SK-N-SH (cell line): ENCODE data around the gene MAPKAPK3. TPM values are rescaled to one million over a fixed set of nuclear protein-coding genes. Genes with fewer than 3 reads are reported as not detected.

Experiments
- CTCF ChIA-PET: fragments of 300-600, 350-600 bp; formaldehyde crosslinking; extraction: SDS; loops from one replicate; lab custom pipeline; 2021; lab: Yijun Ruan, JAX
- POLR2A ChIA-PET: fragments of 350-600 bp; sonication (Branson Sonifier 250); formaldehyde crosslinking; extraction: SDS; loops from one replicate; lab custom pipeline; 2020; ENCODE audit warnings: antibody characterized with exemption, inconsistent platforms; lab: Yijun Ruan, JAX
- DNase-seq: peaks from one replicate; pipeline ENCODE4 v3.0.0; 2012
- H2AFZ ChIP-seq: fragments of 200-600 bp; sonication (generic); 2 replicates; pipeline ENCODE4 v1.8.1; 2016; ENCODE audit warnings: antibody characterized with exemption, mild to moderate bottlenecking, low read depth
- H3F3A ChIP-seq: fragments of 200-600 bp; sonication (generic); replicated peaks from 2 replicates; pipeline ENCODE3; 2016; ENCODE audit warnings: antibody characterized with exemption, mild to moderate bottlenecking; ENCODE audit not compliant: insufficient read depth
- H3K27ac ChIP-seq, 2 experiments: fragments of 200-500 bp in 1 of 2; fragments of 200-600 bp in 1 of 2; sonication (Bioruptor generic) in 1 of 2; sonication (generic), shearing (Covaris generic) in 1 of 2; 2 replicates each; pipeline versions ENCODE4 v1.5.1 to v1.6.1; 2014 to 2016; ENCODE audit warnings: low read depth in 2 of 2, inconsistent platforms in 1 of 2, low read length in 1 of 2, mild to moderate bottlenecking in 1 of 2, mixed read lengths in 1 of 2
- H3K27me3 ChIP-seq: fragments of 200-600 bp; sonication (generic), shearing (Covaris generic); 2 replicates; pipeline ENCODE4 v1.6.1; 2016; ENCODE audit warnings: mixed run types; ENCODE audit not compliant: insufficient read depth
- H3K36me3 ChIP-seq, 2 experiments: fragments of 200-500 bp in 1 of 2; fragments of 200-600 bp in 1 of 2; sonication (Bioruptor generic) in 1 of 2; sonication (generic) in 1 of 2; replicated peaks in 1 of 2; 2 replicates each; pipeline versions ENCODE3 to v1.5.1; 2014 to 2016; ENCODE audit warnings: low read length in 1 of 2, mild to moderate bottlenecking in 1 of 2; ENCODE audit not compliant: insufficient read depth in 2 of 2, control insufficient read depth in 1 of 2
- H3K4me1 ChIP-seq, 2 experiments: fragments of 200-500 bp in 1 of 2; fragments of 200-600 bp in 1 of 2; sonication (Bioruptor generic) in 1 of 2; sonication (generic), shearing (Covaris generic) in 1 of 2; 2 replicates each; pipeline versions ENCODE4 v1.5.1 to v1.6.1; 2014 to 2016; ENCODE audit warnings: low read depth in 1 of 2, low read length in 1 of 2, mixed run types in 1 of 2; ENCODE audit not compliant: insufficient read depth in 2 of 2, control insufficient read depth in 1 of 2
- H3K4me2 ChIP-seq: fragments of 200-600 bp; sonication (generic), shearing (Covaris generic); 2 replicates; pipeline ENCODE4 v1.6.1; 2017; ENCODE audit warnings: mixed run types
- H3K4me3 ChIP-seq, 2 experiments: fragments of 200-500 bp in 1 of 2; fragments of 200-600 bp in 1 of 2; sonication (Bioruptor generic) in 1 of 2; sonication (generic), shearing (Covaris generic) in 1 of 2; 2 replicates each; pipeline versions ENCODE4 v1.5.1 to v1.8.1; 2014 to 2016; ENCODE audit warnings: low read depth in 2 of 2, inconsistent platforms in 1 of 2, low read length in 1 of 2, mild to moderate bottlenecking in 1 of 2, mixed read lengths in 1 of 2, moderate library complexity in 1 of 2
- H3K79me2 ChIP-seq: fragments of 200-600 bp; sonication (generic); 2 replicates; pipeline ENCODE4 v1.8.1; 2017; ENCODE audit warnings: mild to moderate bottlenecking; ENCODE audit not compliant: insufficient read depth
- H3K9ac ChIP-seq: fragments of 200-600 bp; sonication (generic); 2 replicates; pipeline ENCODE4 v1.6.1; 2017; ENCODE audit warnings: mixed run types
- H3K9me2 ChIP-seq: fragments of 200-600 bp; sonication (generic); 2 replicates; pipeline ENCODE4 v1.6.1; 2017; ENCODE audit warnings: mixed run types
- H3K9me3 ChIP-seq: fragments of 200-600 bp; sonication (generic); 2 replicates; pipeline ENCODE4 v1.6.1; 2017; ENCODE audit warnings: mixed run types, mild to moderate bottlenecking, moderate library complexity
- H4K20me1 ChIP-seq: fragments of 200-600 bp; sonication (generic); 2 replicates; pipeline ENCODE4 v1.6.1; 2017; ENCODE audit warnings: mild to moderate bottlenecking, mixed run types; ENCODE audit not compliant: insufficient read depth
- EZH2phosphoT487 ChIP-seq: fragments of 200-600 bp; sonication (generic); IDR thresholded peaks from 2 replicates; pipeline ENCODE4 v1.6.1; 2017; ENCODE audit warnings: low read depth, mixed run types, mild to moderate bottlenecking, antibody characterized with exemption, moderate library complexity, borderline replicate concordance
- FOXM1 ChIP-seq: IDR thresholded peaks from 2 replicates; pipeline ENCODE4 v1.4.0; 2012; ENCODE audit warnings: low read depth, mild to moderate bottlenecking
- GABPA ChIP-seq: IDR thresholded peaks from 2 replicates; pipeline ENCODE4 v1.4.0; 2012; ENCODE audit warnings: low read depth, mild to moderate bottlenecking
- JUND ChIP-seq: IDR thresholded peaks from 2 replicates; pipeline ENCODE4 v1.4.0; 2012
- MEF2A ChIP-seq: IDR thresholded peaks from 2 replicates; pipeline ENCODE4 v1.4.0; 2012; ENCODE audit warnings: low read depth, borderline replicate concordance
- MXI1 ChIP-seq: IDR thresholded peaks from 2 replicates; pipeline ENCODE4 v1.6.1; 2012; ENCODE audit warnings: mild to moderate bottlenecking, low read depth, low read length, improper control_type of control experiment
- POLR2AphosphoS5 ChIP-seq: IDR thresholded peaks from 2 replicates; pipeline ENCODE4 v1.6.1; 2012; ENCODE audit warnings: low read depth, low read length
- RFX5 ChIP-seq: IDR thresholded peaks from 2 replicates; pipeline ENCODE4 v1.6.1; 2012; ENCODE audit warnings: mild to moderate bottlenecking, improper control_type of control experiment, low read length
- SMC3 ChIP-seq: IDR thresholded peaks from 2 replicates; pipeline ENCODE4 v1.6.1; 2012; ENCODE audit warnings: low read depth, low read length, improper control_type of control experiment
- TCF12 ChIP-seq: IDR thresholded peaks from 2 replicates; pipeline ENCODE4 v1.4.0; 2012
- WGBS: methylation state at CpG from one replicate; pipeline ENCODE4 v1.1.6; 2017; ENCODE audit warnings: low lambda C conversion rate; 5-methylcytosine and 5-hydroxymethylcytosine counted together
- polyA plus RNA-seq, 3 experiments: library from polyadenylated mRNA; depleted of rRNA; stranded (reverse); fragments of >200 nt; gene quantifications; 2 replicates each; pipeline ENCODE4 v1.2.3, GENCODE V29; 2012
- TF ChIP-seq, protein P1 (sequence below): fragments of 150-350 bp; IDR thresholded peaks from 2 replicates; pipeline ENCODE4 v1.6.1; 2016; ENCODE audit warnings: mild to moderate bottlenecking, low read depth, low read length
- TF ChIP-seq, protein P2 (sequence below): IDR thresholded peaks from 2 replicates; pipeline ENCODE4 v1.4.0; 2012; ENCODE audit warnings: low read depth, borderline replicate concordance
- TF ChIP-seq, protein P3 (sequence below): IDR thresholded peaks from 2 replicates; pipeline ENCODE4; 2012
- TF ChIP-seq, protein P4 (sequence below): IDR thresholded peaks from 2 replicates; pipeline ENCODE4 v1.4.0; 2012; ENCODE audit warnings: low read depth
- TF ChIP-seq, protein P5 (sequence below): fragments of 150-350 bp; IDR thresholded peaks from 2 replicates; pipeline ENCODE4 v1.6.1; 2017; ENCODE audit warnings: antibody characterized with exemption, low read length, low read depth, borderline replicate concordance

Gene MAPKAPK3
- polyA plus RNA-seq, 1 of the 3 experiments (the other 2 are of a cell fraction): 29.4 TPM

DNA sequence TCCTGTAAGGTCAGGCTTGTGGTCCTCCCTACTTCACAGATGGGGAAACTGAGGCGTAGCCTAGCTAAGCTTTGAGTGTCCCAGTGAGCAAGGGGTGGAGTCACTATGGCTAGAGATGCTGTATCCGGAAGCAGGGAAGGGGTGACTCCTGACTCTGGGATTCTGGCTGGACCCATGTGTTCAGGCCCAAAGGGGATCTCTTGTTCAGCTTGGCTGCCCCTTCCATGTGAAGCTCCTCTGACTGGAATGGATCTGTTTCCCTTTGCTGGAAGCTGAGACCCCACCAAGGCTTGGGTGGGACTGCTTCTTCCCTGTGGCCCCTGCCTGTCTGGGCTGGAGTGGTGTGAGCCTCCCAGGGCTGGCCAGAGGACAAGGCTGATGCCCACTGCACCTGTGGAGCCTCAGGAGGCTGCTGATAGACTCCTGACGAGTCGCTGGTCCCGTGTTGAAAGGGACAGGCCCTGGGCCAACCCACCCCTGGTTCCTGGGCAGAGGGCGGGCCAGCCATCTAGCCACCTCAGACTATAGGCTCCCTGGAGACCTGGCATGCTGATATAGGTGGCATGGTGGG lies 1.0 kb downstream of the MAPKAPK3 start:
- H3K9me3 ChIP-seq: no peaks in the 10 kb centered on the region
- H3K4me1 ChIP-seq: peaks cover 0 to 20% of the 10 kb centered on the region in 2 experiments; a peak in 1 of 4 replicates
- H3K79me2 ChIP-seq: no peaks in the 10 kb centered on the region
- no peaks in the 10 kb centered on the region for H4K20me1 ChIP-seq
- 81% methylated on average over 6 of the region's 6 CpGs for WGBS
- ChIA-PET CTCF (interaction anchor here (0.9 to 25.1 kb wide), 9 partner anchors 13 to 772 kb away, joined by 6 to 648 read pairs (median 83); partner anchors contain the start of genes C3orf18, DOCK3, HEMK1 and MANF), POLR2A (no interaction called here)
- DNase-seq: no peak
- no peaks in the 10 kb centered on the region for H3K27me3 ChIP-seq
- no peaks in the 10 kb centered on the region for H3K36me3 ChIP-seq
- H3K9ac ChIP-seq: peak overlapping the region; percentile 85; the same call in 1 of the 2 replicates
- H3F3A ChIP-seq: peaks cover 7% of the 10 kb centered on the region
- H3K4me2 ChIP-seq: peak overlapping the region; percentile 95
- no peaks in the 10 kb centered on the region for H3K9me2 ChIP-seq
- TF ChIP-seq MXI1 (no peak), POLR2AphosphoS5 (no peak), GABPA (no peak), MEF2A (no peak), SMC3 (no peak), FOXM1 (no peak), JUND (no peak), TCF12 (no peak), RFX5 (no peak), EZH2phosphoT487 (no peak)
- TF ChIP-seq, protein P1, sequence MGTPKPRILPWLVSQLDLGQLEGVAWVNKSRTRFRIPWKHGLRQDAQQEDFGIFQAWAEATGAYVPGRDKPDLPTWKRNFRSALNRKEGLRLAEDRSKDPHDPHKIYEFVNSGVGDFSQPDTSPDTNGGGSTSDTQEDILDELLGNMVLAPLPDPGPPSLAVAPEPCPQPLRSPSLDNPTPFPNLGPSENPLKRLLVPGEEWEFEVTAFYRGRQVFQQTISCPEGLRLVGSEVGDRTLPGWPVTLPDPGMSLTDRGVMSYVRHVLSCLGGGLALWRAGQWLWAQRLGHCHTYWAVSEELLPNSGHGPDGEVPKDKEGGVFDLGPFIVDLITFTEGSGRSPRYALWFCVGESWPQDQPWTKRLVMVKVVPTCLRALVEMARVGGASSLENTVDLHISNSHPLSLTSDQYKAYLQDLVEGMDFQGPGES: no peak
- TF ChIP-seq, protein P2, sequence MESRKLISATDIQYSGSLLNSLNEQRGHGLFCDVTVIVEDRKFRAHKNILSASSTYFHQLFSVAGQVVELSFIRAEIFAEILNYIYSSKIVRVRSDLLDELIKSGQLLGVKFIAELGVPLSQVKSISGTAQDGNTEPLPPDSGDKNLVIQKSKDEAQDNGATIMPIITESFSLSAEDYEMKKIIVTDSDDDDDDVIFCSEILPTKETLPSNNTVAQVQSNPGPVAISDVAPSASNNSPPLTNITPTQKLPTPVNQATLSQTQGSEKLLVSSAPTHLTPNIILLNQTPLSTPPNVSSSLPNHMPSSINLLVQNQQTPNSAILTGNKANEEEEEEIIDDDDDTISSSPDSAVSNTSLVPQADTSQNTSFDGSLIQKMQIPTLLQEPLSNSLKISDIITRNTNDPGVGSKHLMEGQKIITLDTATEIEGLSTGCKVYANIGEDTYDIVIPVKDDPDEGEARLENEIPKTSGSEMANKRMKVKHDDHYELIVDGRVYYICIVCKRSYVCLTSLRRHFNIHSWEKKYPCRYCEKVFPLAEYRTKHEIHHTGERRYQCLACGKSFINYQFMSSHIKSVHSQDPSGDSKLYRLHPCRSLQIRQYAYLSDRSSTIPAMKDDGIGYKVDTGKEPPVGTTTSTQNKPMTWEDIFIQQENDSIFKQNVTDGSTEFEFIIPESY: no peak
- TF ChIP-seq, protein P3, sequence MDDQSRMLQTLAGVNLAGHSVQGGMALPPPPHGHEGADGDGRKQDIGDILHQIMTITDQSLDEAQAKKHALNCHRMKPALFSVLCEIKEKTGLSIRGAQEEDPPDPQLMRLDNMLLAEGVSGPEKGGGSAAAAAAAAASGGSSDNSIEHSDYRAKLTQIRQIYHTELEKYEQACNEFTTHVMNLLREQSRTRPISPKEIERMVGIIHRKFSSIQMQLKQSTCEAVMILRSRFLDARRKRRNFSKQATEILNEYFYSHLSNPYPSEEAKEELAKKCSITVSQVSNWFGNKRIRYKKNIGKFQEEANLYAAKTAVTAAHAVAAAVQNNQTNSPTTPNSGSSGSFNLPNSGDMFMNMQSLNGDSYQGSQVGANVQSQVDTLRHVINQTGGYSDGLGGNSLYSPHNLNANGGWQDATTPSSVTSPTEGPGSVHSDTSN: no peak
- TF ChIP-seq, protein P4, sequence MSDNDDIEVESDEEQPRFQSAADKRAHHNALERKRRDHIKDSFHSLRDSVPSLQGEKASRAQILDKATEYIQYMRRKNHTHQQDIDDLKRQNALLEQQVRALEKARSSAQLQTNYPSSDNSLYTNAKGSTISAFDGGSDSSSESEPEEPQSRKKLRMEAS: no peak
- TF ChIP-seq, protein P5, sequence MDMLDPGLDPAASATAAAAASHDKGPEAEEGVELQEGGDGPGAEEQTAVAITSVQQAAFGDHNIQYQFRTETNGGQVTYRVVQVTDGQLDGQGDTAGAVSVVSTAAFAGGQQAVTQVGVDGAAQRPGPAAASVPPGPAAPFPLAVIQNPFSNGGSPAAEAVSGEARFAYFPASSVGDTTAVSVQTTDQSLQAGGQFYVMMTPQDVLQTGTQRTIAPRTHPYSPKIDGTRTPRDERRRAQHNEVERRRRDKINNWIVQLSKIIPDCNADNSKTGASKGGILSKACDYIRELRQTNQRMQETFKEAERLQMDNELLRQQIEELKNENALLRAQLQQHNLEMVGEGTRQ: no peak
- H3K4me3 ChIP-seq: peak overlapping the region; percentile 75 to 80
- no peak overlapping the region for H3K27ac ChIP-seq
- no peak overlapping the region for H2AFZ ChIP-seq
